Measurements from ENCODE around the gene TMSB15A.
"Not testable (repeated sequence)": the region's sequence is repeated elsewhere in the genome, so short reads cannot be mapped to it uniquely, and the experiment has no call there.

Gene TMSB15A

DNA sequence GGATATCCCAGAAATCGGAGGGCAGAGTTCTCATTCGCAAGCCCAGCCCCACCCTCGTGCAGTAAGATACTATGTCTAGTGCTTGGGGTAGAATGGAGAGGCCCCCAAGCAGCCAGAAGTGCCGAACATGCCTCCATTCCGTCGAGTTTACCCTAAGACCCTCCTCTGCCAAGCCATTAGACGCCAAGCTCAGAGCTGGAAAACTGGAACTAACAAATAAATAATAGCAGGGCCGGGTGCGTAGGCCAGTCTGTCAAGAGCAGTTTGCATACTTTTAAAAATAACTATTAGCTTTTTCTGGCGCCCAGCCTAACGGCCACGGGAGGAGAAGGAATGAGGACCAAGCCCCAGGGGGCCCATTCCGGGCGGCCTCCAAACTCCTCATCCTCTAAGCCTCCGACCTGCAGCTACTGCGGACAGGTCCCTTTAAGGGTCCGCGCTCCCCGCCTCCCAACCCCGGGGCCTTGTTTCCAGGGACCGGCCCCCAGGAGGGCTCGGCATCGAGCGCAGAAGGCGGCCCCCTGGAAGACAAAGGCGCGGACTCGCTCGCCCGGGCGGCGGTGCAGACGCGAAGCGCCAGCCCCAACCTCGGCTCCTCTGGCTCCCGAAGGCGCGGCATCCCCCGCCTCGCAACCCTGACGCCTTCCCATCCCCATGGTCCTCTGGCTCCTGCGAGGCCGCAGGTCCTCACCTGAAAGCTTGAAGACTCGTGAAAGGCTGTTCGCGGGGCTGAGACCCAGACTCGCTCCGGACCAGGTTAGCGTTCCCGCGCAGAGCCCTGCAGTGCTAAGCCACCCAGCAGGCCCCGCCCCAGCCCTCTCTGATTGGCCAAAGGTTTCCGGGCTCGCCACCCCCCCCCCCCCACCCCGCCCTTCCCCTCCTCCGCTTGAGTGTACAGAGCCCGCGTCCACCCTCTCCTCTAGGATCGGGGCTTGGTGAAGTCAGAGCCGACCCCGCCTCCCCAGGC is at the start of gene TMSB15A:
Gene TMSB15A, minus strand, starts transcription at position 765 of the 967 bp plus-strand sequence.
- DNase-seq (ENCODE audit: low spot score) = peak; percentile 85

DNA sequence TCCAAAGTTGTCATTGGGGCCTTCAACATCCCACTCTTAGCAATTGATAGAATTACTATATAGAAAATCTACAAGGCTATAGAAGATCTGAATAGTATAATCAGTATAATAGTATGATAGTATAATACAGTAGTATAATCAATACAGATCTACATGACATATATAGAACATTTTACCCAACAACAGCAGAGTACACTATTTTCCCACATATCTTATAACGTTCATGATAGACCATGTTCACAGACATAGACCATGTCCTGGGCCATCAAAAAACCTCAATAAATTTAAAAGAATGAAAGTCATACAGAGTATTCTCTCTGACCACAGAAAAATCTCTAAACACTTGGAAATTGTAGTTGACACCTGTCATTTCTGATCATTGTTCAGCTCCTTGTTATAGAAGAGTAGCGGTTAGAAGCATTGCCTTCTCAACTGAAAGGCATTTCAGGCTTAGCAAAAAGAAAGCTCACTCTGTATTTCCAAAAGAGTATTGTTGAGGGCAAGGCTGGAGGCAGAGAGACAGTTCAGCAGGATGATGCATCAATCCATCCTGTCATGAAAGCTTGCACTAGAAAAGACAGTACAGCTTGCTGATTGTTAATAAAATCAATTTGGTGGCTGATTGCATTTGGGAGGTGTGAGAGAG is 44.0 kb upstream of the TMSB15A start:
- DNase-seq (ENCODE audit: low spot score) = no peak

DNA sequence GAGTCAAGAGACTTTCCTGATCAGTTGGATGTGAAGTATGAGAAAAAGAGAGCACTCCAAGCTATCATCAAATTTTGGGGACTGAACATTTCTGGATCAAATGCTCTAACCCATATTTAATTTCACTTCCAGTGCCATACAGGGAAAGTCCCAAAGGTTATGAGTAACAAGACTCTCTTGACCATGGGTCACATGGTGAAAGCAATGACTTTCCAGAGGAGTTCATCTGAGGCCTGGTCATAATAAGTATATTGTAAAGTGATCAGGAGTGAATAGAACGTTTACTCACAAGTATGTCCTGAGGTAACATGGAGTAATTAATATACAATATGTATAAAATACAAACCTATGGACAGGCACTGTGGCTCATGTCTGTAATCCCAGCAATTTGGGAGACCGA is 42.1 kb upstream of the TMSB15A start:
- DNase-seq (ENCODE audit: low spot score) = no peak

DNA sequence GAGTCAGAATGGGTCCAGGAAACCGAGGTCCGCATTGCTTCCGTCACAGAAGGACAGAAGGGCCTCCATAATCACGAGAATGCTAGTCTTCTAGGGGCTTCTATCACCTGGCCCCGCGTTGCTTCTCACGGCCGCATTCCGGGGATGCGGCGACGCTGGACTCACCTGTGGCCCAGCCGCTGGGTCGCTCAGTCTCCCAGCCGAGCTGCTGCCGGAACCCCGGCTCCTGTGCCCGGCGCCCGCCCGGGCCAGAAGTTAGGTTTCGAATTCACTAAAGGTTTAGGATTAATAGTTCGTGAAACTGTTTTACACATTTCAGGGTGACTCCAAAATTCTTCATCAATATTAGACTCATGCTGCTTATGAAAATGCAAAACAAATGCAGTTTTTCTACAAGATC is 31.7 kb upstream of the TMSB15A start:
- DNase-seq (ENCODE audit: low spot score) = no peak

DNA sequence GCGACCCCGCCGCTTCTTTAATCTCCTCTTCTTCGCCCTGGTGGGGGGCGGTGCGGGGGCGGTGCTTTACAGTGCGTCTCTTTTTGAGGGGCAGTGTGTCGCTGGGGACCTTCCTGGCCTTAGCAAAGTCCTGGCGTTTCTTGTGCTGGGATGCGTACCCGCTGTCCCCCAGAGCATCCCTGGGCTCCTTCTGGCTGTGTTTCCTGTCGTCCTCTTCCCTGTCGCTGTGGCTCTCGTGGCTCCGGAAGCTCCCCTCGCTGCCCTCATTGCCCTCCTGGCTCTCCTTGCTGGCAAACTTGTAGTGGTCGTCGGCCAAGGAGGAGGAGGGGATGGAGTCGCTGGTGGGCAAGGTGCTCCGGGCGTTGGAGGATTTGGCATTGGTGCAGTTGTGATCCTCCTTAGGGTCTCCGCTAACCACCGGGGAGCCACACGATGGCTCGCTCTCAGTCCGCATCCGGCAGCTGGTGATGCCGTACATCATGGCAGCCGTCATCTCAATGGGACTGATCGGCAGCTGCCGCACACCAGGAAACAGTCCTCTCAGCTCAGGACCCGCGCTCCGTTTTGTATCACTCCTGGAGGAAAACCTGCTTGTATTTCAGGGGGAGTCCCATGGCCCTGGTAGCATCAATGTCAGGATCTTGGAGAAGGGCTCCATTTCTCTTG is 30.4 kb upstream of the TMSB15A start:
- no peak for DNase-seq (ENCODE audit: low spot score)

DNA sequence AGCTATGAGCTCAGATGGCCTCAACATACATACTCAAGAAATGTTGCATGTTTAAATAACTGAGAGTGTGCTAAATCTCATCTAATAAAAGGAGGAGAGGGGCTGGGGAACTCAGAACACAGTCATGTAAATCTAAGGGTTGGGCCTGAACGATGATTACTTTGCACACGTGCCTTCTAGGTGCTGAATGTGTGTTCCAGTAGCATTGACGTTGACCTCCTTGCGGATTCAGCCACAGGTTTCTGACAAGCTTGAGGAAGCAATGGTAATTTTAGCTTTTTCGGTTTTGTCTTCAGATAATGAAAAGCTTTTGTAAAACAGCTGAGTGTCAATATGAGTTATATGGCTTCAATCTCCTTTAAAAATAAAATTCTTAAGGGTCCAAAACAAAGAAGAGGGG is 29.6 kb upstream of the TMSB15A start:
- DNase-seq (ENCODE audit: low spot score) = not testable (repeated sequence)

DNA sequence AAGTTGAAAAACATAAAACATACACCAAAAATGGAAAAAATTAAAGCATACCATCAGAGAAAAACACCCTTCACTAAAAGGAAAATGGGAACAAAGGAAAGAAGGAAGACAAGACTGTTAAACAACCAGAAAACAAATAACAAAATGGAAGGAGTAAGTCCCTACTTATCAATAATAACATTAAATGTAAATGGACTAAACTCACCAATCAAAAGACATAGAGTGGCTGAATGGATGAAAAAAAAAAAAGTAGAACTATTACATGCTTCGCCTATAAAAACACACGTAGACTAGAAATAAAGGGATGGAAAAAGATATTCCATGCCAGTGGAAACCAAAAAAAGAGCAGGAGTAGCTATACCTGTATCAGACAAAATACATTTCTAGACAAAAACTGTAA is 19.4 kb upstream of the TMSB15A start:
- DNase-seq (ENCODE audit: low spot score) = no peak

DNA sequence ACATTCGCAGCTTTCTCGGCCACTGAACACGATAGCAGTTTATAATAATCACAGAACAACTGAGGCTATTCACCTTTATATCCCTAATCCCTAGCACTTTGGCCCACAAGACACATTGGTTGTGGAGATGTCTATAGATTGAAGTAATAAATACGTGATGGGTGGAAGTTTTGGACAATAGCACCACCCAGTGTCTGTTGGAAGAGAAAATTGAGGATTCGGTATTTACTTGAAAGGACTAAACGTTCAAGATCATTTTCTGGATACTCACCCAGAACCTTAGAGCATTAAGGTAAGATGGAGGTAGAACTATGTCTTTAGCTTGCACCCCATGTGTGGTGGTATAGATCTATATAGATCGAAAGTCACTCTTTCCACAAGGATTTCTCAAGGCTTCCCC is 787 bp upstream of the TMSB15A start:
- DNase-seq (ENCODE audit: low spot score) = no peak

DNA sequence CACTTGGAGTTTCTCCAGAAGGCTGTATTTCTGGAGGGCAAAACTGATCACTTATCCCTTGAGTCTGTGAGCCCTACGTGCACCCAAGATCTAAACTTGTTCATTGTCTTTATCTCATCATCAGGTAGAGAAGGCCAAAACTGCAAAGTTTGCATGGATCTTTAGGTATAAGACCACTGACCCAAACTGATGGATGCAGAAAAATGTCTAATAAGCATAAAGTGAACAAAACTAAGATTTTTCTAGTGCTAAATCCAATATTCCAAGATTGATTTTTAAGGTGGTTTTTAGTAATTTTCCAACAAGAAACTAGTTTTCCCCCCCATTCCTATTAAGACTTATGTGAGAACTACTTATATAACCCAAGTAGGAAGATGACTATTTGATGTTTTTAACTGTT is 2.0 kb downstream of the TMSB15A start:
- DNase-seq (ENCODE audit: low spot score) = no peak

DNA sequence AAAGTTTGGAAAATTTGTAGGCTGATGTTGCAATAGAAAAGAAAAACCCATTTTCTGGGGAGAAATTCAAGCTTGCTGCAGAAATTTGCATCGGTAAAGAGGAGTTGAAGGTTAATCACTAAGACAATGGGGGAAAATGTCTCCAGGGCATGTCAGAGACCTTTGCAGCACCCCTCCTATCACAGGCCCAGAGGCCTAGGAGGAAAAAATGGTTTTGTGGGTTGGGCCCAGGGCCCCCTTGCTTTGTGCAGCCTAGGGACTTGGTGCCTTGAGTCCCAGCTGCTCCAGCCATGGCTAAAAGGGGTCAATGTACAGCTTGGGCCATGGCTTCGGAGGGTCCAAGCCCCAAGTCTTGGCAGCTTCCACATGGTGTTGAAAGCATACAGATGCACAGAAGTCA is 17.8 kb downstream of the TMSB15A start:
- DNase-seq (ENCODE audit: low spot score) = no peak

DNA sequence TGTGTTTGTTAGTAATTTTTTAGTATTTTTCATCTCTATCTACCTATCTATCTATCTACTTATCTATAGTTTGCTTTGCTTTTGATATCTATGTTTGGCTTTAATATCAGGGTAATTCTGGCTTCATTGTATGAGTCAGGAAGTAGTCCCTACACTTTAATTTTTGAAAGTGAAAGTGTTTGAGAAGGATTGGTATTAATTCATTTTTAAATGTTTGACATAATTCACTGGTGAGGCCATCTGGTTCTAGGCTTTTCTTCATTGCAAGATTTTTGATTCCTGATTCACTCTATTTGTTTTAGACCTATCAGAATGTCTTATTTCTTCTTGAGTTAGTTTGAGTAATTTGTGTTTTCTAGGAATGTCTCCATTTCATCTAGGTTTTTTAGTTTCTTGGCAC is 24.8 kb downstream of the TMSB15A start:
- no peak for DNase-seq (ENCODE audit: low spot score)

DNA sequence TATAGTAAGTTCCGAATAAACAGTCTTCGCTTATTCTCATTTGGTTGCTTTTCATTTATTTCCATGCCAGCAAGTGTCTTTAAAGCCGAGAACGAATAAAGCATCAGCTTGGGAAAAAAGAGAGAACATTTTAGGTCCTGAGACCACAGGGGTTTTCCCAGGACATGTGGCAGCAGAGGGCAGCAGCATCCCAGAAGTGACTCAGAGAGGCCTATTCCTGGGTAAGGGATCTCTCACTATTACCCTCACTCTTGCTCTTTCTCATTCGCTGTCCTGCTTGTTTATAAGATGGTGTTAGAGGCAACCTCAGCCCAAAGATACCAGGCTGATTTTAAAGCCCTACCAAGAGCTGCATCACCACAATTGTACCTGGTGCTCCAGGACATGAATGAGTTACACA is 37.8 kb downstream of the TMSB15A start:
- DNase-seq (ENCODE audit: low spot score) = not testable (repeated sequence)

DNA sequence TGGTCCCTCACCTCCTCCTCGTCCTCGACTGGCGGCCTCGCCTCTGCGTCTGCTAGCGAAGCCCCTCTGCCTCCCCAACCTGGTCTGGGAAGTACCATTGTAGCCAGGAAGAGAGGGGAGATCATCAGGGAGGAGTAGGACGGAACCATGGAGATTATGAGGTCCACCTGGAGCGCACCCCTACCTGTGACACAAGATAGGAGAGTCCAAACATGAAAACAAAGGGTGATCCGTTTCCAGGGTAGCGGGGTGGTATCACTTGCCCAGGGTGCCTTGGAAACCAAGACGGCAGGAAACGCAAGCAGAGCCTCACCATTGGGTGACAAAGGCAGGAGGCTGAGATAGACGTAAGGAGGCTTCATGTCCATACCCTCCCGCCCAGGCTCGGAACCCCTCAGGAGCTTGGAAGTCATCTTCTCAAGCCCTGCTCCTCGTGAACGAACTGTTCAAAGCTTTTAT is 44.7 kb downstream of the TMSB15A start, which contains the start of gene TCP11X2:
Gene TCP11X2, minus strand, starts transcription at position 51 of the 459 bp plus-strand sequence.
- DNase-seq (ENCODE audit: low spot score) = not testable (repeated sequence)

DNA sequence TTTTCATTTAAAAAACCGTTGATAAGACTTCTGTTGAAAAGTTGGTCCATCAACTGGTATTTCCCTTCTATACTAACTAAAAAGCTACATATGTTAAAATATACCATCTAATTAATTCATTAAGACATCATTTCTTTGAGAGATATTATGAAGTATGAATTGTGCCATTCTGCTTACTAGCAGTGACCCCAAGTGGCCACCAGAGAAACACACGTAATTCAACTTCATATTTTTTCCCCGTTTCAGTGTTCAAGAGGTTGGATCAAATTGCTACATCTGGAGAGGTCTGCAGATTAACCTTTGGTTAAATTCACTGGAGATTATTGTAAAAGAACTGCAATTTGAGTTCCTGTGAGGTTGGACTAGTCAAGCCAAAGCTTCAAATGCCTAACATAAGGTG is 46.3 kb downstream of the TMSB15A start:
- DNase-seq (ENCODE audit: low spot score) = not testable (repeated sequence)
